Measurements from ENCODE around the gene ARID3C. TPM values are rescaled to one million over a fixed set of nuclear protein-coding genes. Genes with fewer than 3 reads are reported as not detected.

ARID3C gene
- total RNA-seq, 1 experiment from 2014 or later: 0.33 TPM

GRCh38 chr9:34573599-34574325 lies 55.1 kb downstream of the ARID3C start:
- intact Hi-C loops (cut with micrococcal nuclease; ENCODE audit: unreplicated experiment): no loop called here
- Histone ChIP-seq H3K27me3 (ENCODE audit: control insufficient read depth, insufficient read depth, low read length) (no peaks in the 10 kb centered on the region), H3K27ac (ENCODE audit: low read length) (no peak overlapping the region), H3K9me3 (ENCODE audit: control insufficient read depth, insufficient read depth, low read depth, low read length) (no peaks in the 10 kb centered on the region), H3K4me1 (ENCODE audit: control insufficient read depth, insufficient read depth, low read length) (no peaks in the 10 kb centered on the region), H3K36me3 (ENCODE audit: control insufficient read depth, insufficient read depth, low read length) (no peaks in the 10 kb centered on the region), H3K4me3 (ENCODE audit: low read depth in 2 of 2, low read length in 2 of 2) (no peak overlapping the region)
- BruUV-seq (replicated peaks): no TSS peak
- ChIA-PET POLR2A (no interaction called here), CTCF (interaction anchor here (0.6 kb wide), 1 partner anchor 29 kb away, joined by 3 read pairs; no protein-coding TSS in a partner anchor)
- no peak for ATAC-seq
- TF ChIP-seq TCF7L2 (IDR thresholded peaks at IDR 0.05; ENCODE audit: low read depth, low read length) (no peak), POLR2AphosphoS5 (IDR thresholded peaks at IDR 0.05; ENCODE audit: low read depth, low read length) (no peak), CTCF (IDR thresholded peaks at IDR 0.05) (no peak), SIN3A (IDR thresholded peaks at IDR 0.05; ENCODE audit: borderline replicate concordance, insufficient read depth, low read depth, low read length) (no peak)
- TF ChIP-seq, protein P1, sequence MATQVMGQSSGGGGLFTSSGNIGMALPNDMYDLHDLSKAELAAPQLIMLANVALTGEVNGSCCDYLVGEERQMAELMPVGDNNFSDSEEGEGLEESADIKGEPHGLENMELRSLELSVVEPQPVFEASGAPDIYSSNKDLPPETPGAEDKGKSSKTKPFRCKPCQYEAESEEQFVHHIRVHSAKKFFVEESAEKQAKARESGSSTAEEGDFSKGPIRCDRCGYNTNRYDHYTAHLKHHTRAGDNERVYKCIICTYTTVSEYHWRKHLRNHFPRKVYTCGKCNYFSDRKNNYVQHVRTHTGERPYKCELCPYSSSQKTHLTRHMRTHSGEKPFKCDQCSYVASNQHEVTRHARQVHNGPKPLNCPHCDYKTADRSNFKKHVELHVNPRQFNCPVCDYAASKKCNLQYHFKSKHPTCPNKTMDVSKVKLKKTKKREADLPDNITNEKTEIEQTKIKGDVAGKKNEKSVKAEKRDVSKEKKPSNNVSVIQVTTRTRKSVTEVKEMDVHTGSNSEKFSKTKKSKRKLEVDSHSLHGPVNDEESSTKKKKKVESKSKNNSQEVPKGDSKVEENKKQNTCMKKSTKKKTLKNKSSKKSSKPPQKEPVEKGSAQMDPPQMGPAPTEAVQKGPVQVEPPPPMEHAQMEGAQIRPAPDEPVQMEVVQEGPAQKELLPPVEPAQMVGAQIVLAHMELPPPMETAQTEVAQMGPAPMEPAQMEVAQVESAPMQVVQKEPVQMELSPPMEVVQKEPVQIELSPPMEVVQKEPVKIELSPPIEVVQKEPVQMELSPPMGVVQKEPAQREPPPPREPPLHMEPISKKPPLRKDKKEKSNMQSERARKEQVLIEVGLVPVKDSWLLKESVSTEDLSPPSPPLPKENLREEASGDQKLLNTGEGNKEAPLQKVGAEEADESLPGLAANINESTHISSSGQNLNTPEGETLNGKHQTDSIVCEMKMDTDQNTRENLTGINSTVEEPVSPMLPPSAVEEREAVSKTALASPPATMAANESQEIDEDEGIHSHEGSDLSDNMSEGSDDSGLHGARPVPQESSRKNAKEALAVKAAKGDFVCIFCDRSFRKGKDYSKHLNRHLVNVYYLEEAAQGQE (IDR thresholded peaks at IDR 0.05; ENCODE audit: insufficient read depth in 1 of 2, low read depth in 2 of 2, low read length in 1 of 2): no peak
- in situ Hi-C loops (cut with HindIII; ENCODE audit: low pct_unique_long_range_greater_than_20kb, low sequenced_read_pairs): no loop called here
- DNase-seq (ENCODE audit: low read depth, low spot score): no peak

DNA sequence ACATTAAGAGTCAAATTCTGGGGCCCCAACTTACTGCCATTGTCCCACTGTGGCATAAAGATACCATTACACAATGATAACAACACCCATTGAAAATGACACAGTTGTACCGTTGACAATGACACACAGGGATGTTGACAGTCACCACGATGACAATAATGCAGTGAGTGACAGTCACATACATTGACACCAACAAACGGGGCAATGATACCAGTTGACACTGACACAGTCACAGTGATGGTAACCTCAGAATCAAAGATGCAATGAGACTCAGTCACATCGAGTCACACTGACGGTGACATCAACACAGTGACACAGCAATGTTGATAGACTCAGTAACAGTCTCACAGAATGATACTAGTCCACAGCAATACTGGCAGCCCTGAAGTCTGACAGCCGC lies 56.2 kb downstream of the ARID3C start:
- Histone ChIP-seq H3K27me3 (ENCODE audit: control insufficient read depth, insufficient read depth, low read length) (no peaks in the 10 kb centered on the region), H3K27ac (ENCODE audit: low read length) (no peak overlapping the region), H3K4me3 (ENCODE audit: low read depth in 2 of 2, low read length in 2 of 2) (no peak overlapping the region), H3K4me1 (ENCODE audit: control insufficient read depth, insufficient read depth, low read length) (no peaks in the 10 kb centered on the region), H3K9me3 (ENCODE audit: control insufficient read depth, insufficient read depth, low read depth, low read length) (no peaks in the 10 kb centered on the region), H3K36me3 (ENCODE audit: control insufficient read depth, insufficient read depth, low read length) (no peaks in the 10 kb centered on the region)
- no peak for ATAC-seq
- intact Hi-C loops (cut with micrococcal nuclease; ENCODE audit: unreplicated experiment): no loop called here
- no peak for DNase-seq (ENCODE audit: low read depth, low spot score)
- no TSS peak for BruUV-seq (replicated peaks)
- CTCF ChIA-PET: no interaction called here
- in situ Hi-C loops (cut with HindIII; ENCODE audit: low pct_unique_long_range_greater_than_20kb, low sequenced_read_pairs): no loop called here
- POLR2A ChIA-PET: no interaction called here
- TF ChIP-seq, protein P1 (IDR thresholded peaks at IDR 0.05; ENCODE audit: insufficient read depth in 1 of 2, low read depth in 2 of 2, low read length in 1 of 2): no peak
- TF ChIP-seq POLR2AphosphoS5 (IDR thresholded peaks at IDR 0.05; ENCODE audit: low read depth, low read length): no peak
- no peak for TF ChIP-seq TCF7L2 (IDR thresholded peaks at IDR 0.05; ENCODE audit: low read depth, low read length)
- TF ChIP-seq CTCF (IDR thresholded peaks at IDR 0.05): no peak
- no peak for TF ChIP-seq SIN3A (IDR thresholded peaks at IDR 0.05; ENCODE audit: borderline replicate concordance, insufficient read depth, low read depth, low read length)
